ENCODE data around the gene CCSER2. TPM values are rescaled to one million over a fixed set of nuclear protein-coding genes. Genes with fewer than 3 reads are reported as not detected.
"Not testable (repeated sequence)": the region's sequence is repeated elsewhere in the genome, so short reads cannot be mapped to it uniquely, and the experiment has no call there.

Gene CCSER2
- total RNA-seq, 2 donors from 2014 or later: 73.1 to 74.1 TPM

- Mint-ChIP-seq H3K27ac (peak overlapping the region in 1 of 2 donors; percentile 46), H3K36me3 (peaks cover 16 to 19% of the 10 kb centered on the region in 2 donors), H3K9me3 (peaks cover 12 to 16% of the 10 kb centered on the region in 2 donors)
- not testable (repeated sequence) for ATAC-seq; DNase-seq (ENCODE audit: low spot score in 2 of 2)
These were observed 197.4 kb downstream of the CCSER2 start for GRCh38 chr10:84525807-84526182.

GRCh38 chr10:84527386-84527785 is 199.0 kb downstream of the CCSER2 start:
- ATAC-seq; DNase-seq (ENCODE audit: low spot score in 2 of 2); H3K27ac Mint-ChIP-seq: not testable (repeated sequence)
- H3K9me3 Mint-ChIP-seq: peaks cover 12 to 16% of the 10 kb centered on the region in 2 donors
- H3K36me3 Mint-ChIP-seq: peaks cover 16 to 19% of the 10 kb centered on the region in 2 donors

- not testable (repeated sequence) for DNase-seq (ENCODE audit: low spot score in 2 of 2); H3K27ac Mint-ChIP-seq; ATAC-seq
- Mint-ChIP-seq H3K36me3 (peaks cover 16 to 19% of the 10 kb centered on the region in 2 donors), H3K9me3 (peaks cover 12 to 22% of the 10 kb centered on the region in 2 donors)
These were observed 200.1 kb downstream of the CCSER2 start for GRCh38 chr10:84528526-84528925.

GRCh38 chr10:84530724-84531325 is 202.4 kb downstream of the CCSER2 start:
- H3K27ac Mint-ChIP-seq: no peak overlapping the region
- H3K36me3 Mint-ChIP-seq: peaks cover 5 to 14% of the 10 kb centered on the region in 2 donors
- ATAC-seq: no peak
- H3K9me3 Mint-ChIP-seq: peaks cover 4 to 12% of the 10 kb centered on the region in 2 donors
- DNase-seq (ENCODE audit: low spot score in 2 of 2): no peak

- no peak for DNase-seq (ENCODE audit: low spot score in 2 of 2)
- peaks cover 0 to 9% of the 10 kb centered on the region in 2 donors for H3K36me3 Mint-ChIP-seq
- ATAC-seq: no peak
- H3K9me3 Mint-ChIP-seq: peaks cover 0 to 6% of the 10 kb centered on the region in 2 donors
- no peak overlapping the region for H3K27ac Mint-ChIP-seq
These were observed 203.0 kb downstream of the CCSER2 start for GRCh38 chr10:84531396-84531795.

GRCh38 chr10:84534168-84534567 is 205.8 kb downstream of the CCSER2 start:
- Mint-ChIP-seq H3K9me3 (peaks cover 0 to 6% of the 10 kb centered on the region in 2 donors), H3K36me3 (peaks cover 0 to 7% of the 10 kb centered on the region in 2 donors), H3K27ac (peak overlapping the region; percentile 11 to 30)
- ATAC-seq: peak in 1 of 2 donors; percentile 11
- DNase-seq (ENCODE audit: low spot score in 2 of 2): no peak

- H3K27ac Mint-ChIP-seq: peak overlapping the region in 1 of 2 donors; percentile 18
- ATAC-seq (peak; percentile 73 to 74), DNase-seq (ENCODE audit: low spot score in 2 of 2) (peak in 1 of 2 donors; percentile 48)
- peaks cover 0 to 6% of the 10 kb centered on the region in 2 donors for H3K9me3 Mint-ChIP-seq
- H3K36me3 Mint-ChIP-seq: peaks cover 0 to 7% of the 10 kb centered on the region in 2 donors
These were observed 209.1 kb downstream of the CCSER2 start for GRCh38 chr10:84537447-84537931.

- H3K9me3 Mint-ChIP-seq: peaks cover 0 to 2% of the 10 kb centered on the region in 2 donors
- ATAC-seq: no peak
- H3K36me3 Mint-ChIP-seq: peaks cover 0 to 7% of the 10 kb centered on the region in 2 donors
- no peak for DNase-seq (ENCODE audit: low spot score in 2 of 2)
- no peak overlapping the region for H3K27ac Mint-ChIP-seq
These were observed 209.6 kb downstream of the CCSER2 start for GRCh38 chr10:84538036-84538435.

- Mint-ChIP-seq H3K9me3 (no peaks in the 10 kb centered on the region), H3K36me3 (peaks cover 0 to 7% of the 10 kb centered on the region in 2 donors), H3K27ac (no peak overlapping the region)
- DNase-seq (ENCODE audit: low spot score in 2 of 2) (no peak), ATAC-seq (no peak)
These were observed 210.8 kb downstream of the CCSER2 start for GRCh38 chr10:84539216-84539615.

- H3K36me3 Mint-ChIP-seq: no peaks in the 10 kb centered on the region
- DNase-seq (ENCODE audit: low spot score in 2 of 2): no peak
- H3K9me3 Mint-ChIP-seq: no peaks in the 10 kb centered on the region
- ATAC-seq: peak in 1 of 2 donors; percentile 9
- H3K27ac Mint-ChIP-seq: no peak overlapping the region
These were observed 211.7 kb downstream of the CCSER2 start for GRCh38 chr10:84540022-84540616.

- Mint-ChIP-seq H3K9me3 (no peaks in the 10 kb centered on the region), H3K27ac (no peak overlapping the region), H3K36me3 (no peaks in the 10 kb centered on the region)
- peak; percentile 67 to 81 for DNase-seq (ENCODE audit: low spot score in 2 of 2)
- peak; percentile 83 to 84 for ATAC-seq
These were observed 212.4 kb downstream of the CCSER2 start for GRCh38 chr10:84540617-84541288.

GRCh38 chr10:84541289-84541637 is 212.9 kb downstream of the CCSER2 start:
- ATAC-seq (no peak), DNase-seq (ENCODE audit: low spot score in 2 of 2) (no peak)
- Mint-ChIP-seq H3K36me3 (no peaks in the 10 kb centered on the region), H3K27ac (no peak overlapping the region), H3K9me3 (no peaks in the 10 kb centered on the region)

GRCh38 chr10:84542522-84543490 is 214.4 kb downstream of the CCSER2 start:
- ATAC-seq (no peak), DNase-seq (ENCODE audit: low spot score in 2 of 2) (no peak)
- H3K9me3 Mint-ChIP-seq: no peaks in the 10 kb centered on the region
- no peaks in the 10 kb centered on the region for H3K36me3 Mint-ChIP-seq
- H3K27ac Mint-ChIP-seq: no peak overlapping the region

- H3K9me3 Mint-ChIP-seq: no peaks in the 10 kb centered on the region
- H3K36me3 Mint-ChIP-seq: no peaks in the 10 kb centered on the region
- DNase-seq (ENCODE audit: low spot score in 2 of 2) (no peak), ATAC-seq (no peak)
- no peak overlapping the region for H3K27ac Mint-ChIP-seq
These were observed 215.6 kb downstream of the CCSER2 start for GRCh38 chr10:84543948-84544347.

- no peak overlapping the region for H3K27ac Mint-ChIP-seq
- H3K9me3 Mint-ChIP-seq: no peaks in the 10 kb centered on the region
- H3K36me3 Mint-ChIP-seq: no peaks in the 10 kb centered on the region
- ATAC-seq (no peak), DNase-seq (ENCODE audit: low spot score in 2 of 2) (no peak)
These were observed 217.3 kb downstream of the CCSER2 start for GRCh38 chr10:84545651-84546050.

GRCh38 chr10:84546609-84547008 is 218.2 kb downstream of the CCSER2 start:
- H3K36me3 Mint-ChIP-seq: no peaks in the 10 kb centered on the region
- ATAC-seq: no peak

More at GRCh38 chr10:84546609-84547008, 218.2 kb downstream of the CCSER2 start:
- Mint-ChIP-seq H3K27ac (no peak overlapping the region), H3K9me3 (no peaks in the 10 kb centered on the region)
- no peak for DNase-seq (ENCODE audit: low spot score in 2 of 2)

Measured in activated naive CD4-positive, alpha-beta T cell treated with anti-CD3 and anti-CD28 coated beads, Interleukin-2, amount 50 U/mL, for 72 hours (primary cell).